Osteoblast (primary cell): Measurements from ENCODE around the gene AADACL3. TPM values are rescaled to one million over a fixed set of nuclear protein-coding genes. Genes with fewer than 3 reads are reported as not detected.

Source experiments
- DNase-seq: peaks from one replicate; pipeline ENCODE4 v3.0.0; 2011; ENCODE audit warnings: low spot score, mixed read lengths; ENCODE audit not compliant: insufficient read length; ENCODE audit errors: missing footprints
- H2AFZ ChIP-seq: 2 replicates; pipeline ENCODE4 v1.6.0; 2011; ENCODE audit warnings: mild to moderate bottlenecking, low read length
- H3K27ac ChIP-seq: 2 replicates; pipeline ENCODE4 v1.5.1; 2011; ENCODE audit warnings: mild to moderate bottlenecking, low read depth, low read length, moderate library complexity
- H3K27me3 ChIP-seq: 2 replicates; pipeline ENCODE4 v1.6.0; 2012; ENCODE audit warnings: mild to moderate bottlenecking, control low read depth, inconsistent platforms, low read length, moderate library complexity; ENCODE audit not compliant: insufficient read depth
- H3K36me3 ChIP-seq: 2 replicates; pipeline ENCODE4 v1.5.1; 2011; ENCODE audit warnings: mild to moderate bottlenecking, low read length, control low read depth, moderate library complexity; ENCODE audit not compliant: insufficient read depth
- H3K4me1 ChIP-seq: 2 replicates; pipeline ENCODE4 v1.5.1; 2011; ENCODE audit warnings: mild to moderate bottlenecking, low read length, control low read depth, moderate library complexity; ENCODE audit not compliant: insufficient read depth
- H3K4me2 ChIP-seq: 2 replicates; pipeline ENCODE4 v1.6.0; 2011; ENCODE audit warnings: mild to moderate bottlenecking, low read length; ENCODE audit not compliant: insufficient read depth
- H3K4me3 ChIP-seq: fragments of 200-600 bp; sonication (generic); 3 replicates; pipeline ENCODE4 v1.5.1; 2012; ENCODE audit warnings: mild to moderate bottlenecking, low read length, inconsistent platforms; ENCODE audit not compliant: insufficient read depth
- H3K79me2 ChIP-seq: 2 replicates; pipeline ENCODE4 v1.6.0; 2012; ENCODE audit warnings: mild to moderate bottlenecking, low read length, control low read depth, inconsistent platforms; ENCODE audit not compliant: insufficient read depth
- H3K9me3 ChIP-seq: 2 replicates; pipeline ENCODE4 v1.5.1; 2011; ENCODE audit warnings: low read depth, low read length, control low read depth
- H4K20me1 ChIP-seq: 2 replicates; pipeline ENCODE4 v1.6.0; 2012; ENCODE audit warnings: mild to moderate bottlenecking, low read length, control low read depth; ENCODE audit not compliant: insufficient read depth
- total RNA-seq: library from RNA; depleted of rRNA; stranded (reverse); fragments of >200 nt; gene quantifications from 2 replicates; pipeline ENCODE4 v1.2.3, GENCODE V29; 2012
- TF ChIP-seq, protein P1 (sequence below): IDR thresholded peaks from 2 replicates; pipeline ENCODE4 v1.5.1; 2011; ENCODE audit warnings: mild to moderate bottlenecking, low read depth, low read length, moderate library complexity; ENCODE audit errors: extremely low read depth

AADACL3 gene
- total RNA-seq, 1 donor, result not detected

DNA sequence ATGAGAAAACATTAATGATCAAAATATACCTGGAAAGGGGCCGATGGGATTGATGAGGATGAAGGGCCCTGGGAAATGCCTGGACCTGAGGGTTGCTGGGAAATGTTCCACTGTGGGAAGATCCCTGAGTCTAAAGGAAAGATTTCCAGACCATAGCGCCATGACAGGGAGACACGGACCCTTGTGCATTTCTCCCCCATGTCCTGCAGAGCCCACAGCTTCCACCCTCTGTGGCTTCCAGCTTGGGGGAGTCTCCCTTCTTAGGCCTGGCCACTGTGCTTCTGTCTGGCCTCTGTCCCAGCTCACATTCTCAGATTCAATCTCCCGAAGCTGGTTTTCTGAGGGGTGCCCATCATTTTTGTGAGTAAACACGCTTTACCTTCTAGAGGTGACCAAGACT, 56.6 kb downstream of the AADACL3 start:
- Histone ChIP-seq H3K4me1 (no peaks in the 10 kb centered on the region), H3K27me3 (no peaks in the 10 kb centered on the region), H3K4me3 (no peak overlapping the region), H4K20me1 (no peaks in the 10 kb centered on the region), H3K27ac (no peak overlapping the region), H2AFZ (no peak overlapping the region), H3K36me3 (no peaks in the 10 kb centered on the region), H3K9me3 (no peaks in the 10 kb centered on the region), H3K79me2 (no peaks in the 10 kb centered on the region), H3K4me2 (no peak overlapping the region)
- DNase-seq, result no peak
- TF ChIP-seq, protein P1, sequence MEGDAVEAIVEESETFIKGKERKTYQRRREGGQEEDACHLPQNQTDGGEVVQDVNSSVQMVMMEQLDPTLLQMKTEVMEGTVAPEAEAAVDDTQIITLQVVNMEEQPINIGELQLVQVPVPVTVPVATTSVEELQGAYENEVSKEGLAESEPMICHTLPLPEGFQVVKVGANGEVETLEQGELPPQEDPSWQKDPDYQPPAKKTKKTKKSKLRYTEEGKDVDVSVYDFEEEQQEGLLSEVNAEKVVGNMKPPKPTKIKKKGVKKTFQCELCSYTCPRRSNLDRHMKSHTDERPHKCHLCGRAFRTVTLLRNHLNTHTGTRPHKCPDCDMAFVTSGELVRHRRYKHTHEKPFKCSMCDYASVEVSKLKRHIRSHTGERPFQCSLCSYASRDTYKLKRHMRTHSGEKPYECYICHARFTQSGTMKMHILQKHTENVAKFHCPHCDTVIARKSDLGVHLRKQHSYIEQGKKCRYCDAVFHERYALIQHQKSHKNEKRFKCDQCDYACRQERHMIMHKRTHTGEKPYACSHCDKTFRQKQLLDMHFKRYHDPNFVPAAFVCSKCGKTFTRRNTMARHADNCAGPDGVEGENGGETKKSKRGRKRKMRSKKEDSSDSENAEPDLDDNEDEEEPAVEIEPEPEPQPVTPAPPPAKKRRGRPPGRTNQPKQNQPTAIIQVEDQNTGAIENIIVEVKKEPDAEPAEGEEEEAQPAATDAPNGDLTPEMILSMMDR, result no peak

DNA sequence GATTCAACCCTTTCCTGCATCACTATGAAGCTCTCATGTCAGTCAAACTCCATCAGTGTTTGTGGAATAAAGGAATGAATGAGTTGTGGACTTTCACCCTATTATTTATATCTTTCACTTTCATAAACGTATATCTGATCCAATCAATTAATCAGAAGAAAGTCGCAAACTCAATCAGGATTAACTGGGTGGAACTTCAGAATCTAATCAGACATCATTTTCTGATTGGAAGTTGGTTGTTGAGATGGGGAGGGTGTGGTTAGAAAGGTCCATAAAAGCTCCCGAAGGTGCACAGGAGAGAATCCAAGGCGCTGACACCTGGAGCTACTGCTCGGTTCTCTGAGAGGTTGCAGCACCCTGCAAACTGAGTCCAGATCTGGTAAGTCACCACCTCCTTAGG, 57.5 kb downstream of the AADACL3 start, which contains the start of gene PRAMEF12:
PRAMEF12 (plus strand) TSS at position 301 of the 400 bp plus-strand sequence. CDS start 1,130 bp downstream, outside the sequence.
- no peak within 1 kb of the TSS for H3K27ac ChIP-seq
- no peaks in the 10 kb centered on the region for H3K4me1 ChIP-seq
- H2AFZ ChIP-seq, result no peak within 1 kb of the TSS
- no peaks in the 10 kb centered on the region for H3K36me3 ChIP-seq
- no peak for DNase-seq
- TF ChIP-seq, protein P1, result no peak
- no peaks in the 10 kb centered on the region for H4K20me1 ChIP-seq
- H3K79me2 ChIP-seq, result no peaks in the 10 kb centered on the region
- H3K4me2 ChIP-seq, result no peak within 1 kb of the TSS
- H3K9me3 ChIP-seq, result no peaks in the 10 kb centered on the region
- H3K27me3 ChIP-seq, result no peaks in the 10 kb centered on the region
- H3K4me3 ChIP-seq, result no peak within 1 kb of the TSS

DNA sequence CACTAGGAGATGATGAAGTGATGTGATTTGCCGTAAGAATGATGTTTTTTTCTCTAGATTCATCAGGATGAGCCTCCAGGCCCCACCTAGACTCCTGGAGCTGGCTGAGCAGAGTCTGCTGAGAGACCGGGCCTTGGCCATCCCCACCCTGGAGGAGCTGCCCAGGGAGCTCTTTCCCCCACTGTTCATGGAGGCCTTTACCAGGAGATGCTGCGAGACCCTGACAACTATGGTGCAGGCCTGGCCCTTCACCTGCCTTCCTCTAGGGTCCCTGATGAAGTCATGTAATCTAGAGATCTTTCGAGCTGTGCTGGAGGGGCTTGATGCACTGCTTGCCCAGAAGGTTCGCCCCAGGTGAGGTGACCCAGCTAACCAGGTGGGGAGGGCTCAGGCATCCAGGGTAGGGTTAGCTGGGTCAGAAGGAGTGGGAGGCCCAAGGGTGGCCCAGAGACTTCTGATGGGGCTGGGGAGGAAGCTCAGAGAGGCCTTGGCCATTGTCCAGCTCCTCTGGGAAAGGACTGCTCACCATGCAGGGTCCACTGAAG, 59.0 kb downstream of the AADACL3 start:
- no peaks in the 10 kb centered on the region for H3K9me3 ChIP-seq
- H3K4me2 ChIP-seq, result no peak overlapping the region
- no peak overlapping the region for H3K4me3 ChIP-seq
- no peak overlapping the region for H3K27ac ChIP-seq
- H4K20me1 ChIP-seq, result no peaks in the 10 kb centered on the region
- DNase-seq, result no peak
- TF ChIP-seq, protein P1, result no peak
- no peaks in the 10 kb centered on the region for H3K36me3 ChIP-seq
- no peaks in the 10 kb centered on the region for H3K79me2 ChIP-seq
- no peak overlapping the region for H2AFZ ChIP-seq
- no peaks in the 10 kb centered on the region for H3K27me3 ChIP-seq
- no peaks in the 10 kb centered on the region for H3K4me1 ChIP-seq

DNA sequence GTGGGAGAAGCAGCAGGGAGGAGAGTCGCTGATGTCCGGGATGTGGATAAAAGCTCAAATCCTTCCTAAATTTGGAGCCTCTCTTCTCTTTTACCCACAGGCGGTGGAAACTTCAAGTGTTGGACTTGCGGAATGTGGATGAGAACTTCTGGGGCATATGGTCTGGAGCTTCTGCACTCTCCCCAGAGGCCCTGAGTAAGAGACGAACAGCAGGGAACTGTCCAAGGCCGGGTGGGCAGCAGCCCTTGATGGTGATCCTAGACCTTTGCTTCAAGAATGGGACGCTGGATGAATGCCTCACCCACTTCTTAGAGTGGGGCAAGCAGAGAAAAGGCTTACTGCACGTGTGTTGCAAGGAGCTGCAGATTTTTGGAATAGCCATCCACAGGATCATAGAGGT, 59.5 kb downstream of the AADACL3 start:
- H4K20me1 ChIP-seq, result no peaks in the 10 kb centered on the region
- TF ChIP-seq, protein P1, result no peak

More for the DNA sequence above, 59.5 kb downstream of the AADACL3 start:
- no peaks in the 10 kb centered on the region for H3K27me3 ChIP-seq
- H3K36me3 ChIP-seq, result no peaks in the 10 kb centered on the region
- no peak overlapping the region for H2AFZ ChIP-seq
- H3K4me3 ChIP-seq, result no peak overlapping the region
- no peaks in the 10 kb centered on the region for H3K9me3 ChIP-seq
- no peak for DNase-seq
- H3K27ac ChIP-seq, result no peak overlapping the region
- H3K79me2 ChIP-seq, result no peaks in the 10 kb centered on the region
- no peak overlapping the region for H3K4me2 ChIP-seq
- H3K4me1 ChIP-seq, result no peaks in the 10 kb centered on the region
